ENCODE data around the gene NLRP7. TPM values are rescaled to one million over a fixed set of nuclear protein-coding genes. Genes with fewer than 3 reads are reported as not detected.
"Not testable (repeated sequence)": the region's sequence is repeated elsewhere in the genome, so short reads cannot be mapped to it uniquely, and the experiment has no call there.

Gene NLRP7
- polyA plus RNA-seq, 1 donor = not detected

DNA sequence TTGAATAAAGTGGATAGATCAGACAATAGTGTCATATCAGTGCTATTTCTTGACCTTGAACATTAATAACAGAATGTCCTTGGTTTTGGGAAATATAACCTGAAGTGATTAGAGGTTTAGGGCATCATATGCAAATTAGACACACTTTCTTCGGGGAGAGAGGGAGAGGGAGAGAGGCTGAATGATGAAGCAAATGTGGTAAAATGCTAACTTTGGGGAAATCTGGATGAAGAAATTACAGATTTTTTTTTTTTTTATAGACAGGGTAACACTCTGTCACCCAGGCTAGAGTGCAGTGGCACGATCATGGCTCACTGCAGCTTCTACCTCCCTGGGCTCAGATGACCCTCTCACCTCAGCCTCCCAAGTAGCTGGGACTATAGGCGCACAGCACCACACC lies 45.3 kb downstream of the NLRP7 start:
- no peak overlapping the region for H3K27ac ChIP-seq (ENCODE audit: low read length)
- no peak overlapping the region for H3K4me3 ChIP-seq (ENCODE audit: low read length)
- no peaks in the 10 kb centered on the region for H3K4me1 ChIP-seq (ENCODE audit: control insufficient read depth, insufficient read depth, low read length)
- H3K9me3 ChIP-seq (ENCODE audit: control insufficient read depth, low read depth, low read length) = no peaks in the 10 kb centered on the region
- H3K36me3 ChIP-seq (ENCODE audit: control insufficient read depth, insufficient read depth, low read length) = no peaks in the 10 kb centered on the region
- H3K27me3 ChIP-seq (ENCODE audit: control insufficient read depth, insufficient read depth, low read length) = no peaks in the 10 kb centered on the region
- 100% methylated on average over 1 of the region's 3 CpGs for WGBS (ENCODE audit: insufficient coverage, low lambda C conversion rate)
- no peak for DNase-seq

- H3K36me3 ChIP-seq (ENCODE audit: control insufficient read depth, insufficient read depth, low read length); DNase-seq; H3K27ac ChIP-seq (ENCODE audit: low read length); H3K4me1 ChIP-seq (ENCODE audit: control insufficient read depth, insufficient read depth, low read length); H3K4me3 ChIP-seq (ENCODE audit: low read length); H3K27me3 ChIP-seq (ENCODE audit: control insufficient read depth, insufficient read depth, low read length); H3K9me3 ChIP-seq (ENCODE audit: control insufficient read depth, low read depth, low read length): not testable (repeated sequence)
- 40% methylated on average over 1 of the region's 8 CpGs for WGBS (ENCODE audit: insufficient coverage, low lambda C conversion rate)
These were observed 46.2 kb downstream of the NLRP7 start for GRCh38 chr19:54901153-54901552.

DNA sequence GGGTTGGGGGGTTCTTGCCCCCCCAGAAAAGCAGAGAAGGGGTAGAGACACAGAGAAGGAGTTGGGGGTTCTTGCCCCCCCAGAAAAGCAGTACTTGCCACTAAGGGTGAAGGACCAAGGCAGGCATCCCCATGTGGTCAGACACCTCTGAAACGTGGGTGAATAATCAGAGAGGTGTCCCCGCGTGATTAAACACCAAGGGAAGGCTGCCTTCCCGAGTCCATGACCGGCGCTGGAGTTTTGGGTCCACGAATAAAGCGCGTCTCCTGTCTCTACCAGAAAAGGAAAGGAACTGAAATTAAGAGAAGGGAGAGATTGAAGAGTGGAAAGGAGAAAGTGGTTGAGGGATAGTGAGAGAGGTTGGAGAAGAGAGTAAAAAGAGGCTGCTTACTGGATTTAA lies 47.7 kb downstream of the NLRP7 start:
- not testable (repeated sequence) for H3K36me3 ChIP-seq (ENCODE audit: control insufficient read depth, insufficient read depth, low read length); H3K27me3 ChIP-seq (ENCODE audit: control insufficient read depth, insufficient read depth, low read length); H3K4me3 ChIP-seq (ENCODE audit: low read length); H3K27ac ChIP-seq (ENCODE audit: low read length); H3K9me3 ChIP-seq (ENCODE audit: control insufficient read depth, low read depth, low read length); H3K4me1 ChIP-seq (ENCODE audit: control insufficient read depth, insufficient read depth, low read length); DNase-seq
- 98% methylated on average over 8 of the region's 9 CpGs for WGBS (ENCODE audit: insufficient coverage, low lambda C conversion rate)

GRCh38 chr19:54898685-54899084 lies 48.6 kb downstream of the NLRP7 start:
- not testable (repeated sequence) for H3K9me3 ChIP-seq (ENCODE audit: control insufficient read depth, low read depth, low read length); DNase-seq; H3K36me3 ChIP-seq (ENCODE audit: control insufficient read depth, insufficient read depth, low read length); H3K27ac ChIP-seq (ENCODE audit: low read length); H3K4me3 ChIP-seq (ENCODE audit: low read length); H3K27me3 ChIP-seq (ENCODE audit: control insufficient read depth, insufficient read depth, low read length); H3K4me1 ChIP-seq (ENCODE audit: control insufficient read depth, insufficient read depth, low read length)
- WGBS (ENCODE audit: insufficient coverage, low lambda C conversion rate) = 17% methylated on average over 1 of the region's 7 CpGs

DNA sequence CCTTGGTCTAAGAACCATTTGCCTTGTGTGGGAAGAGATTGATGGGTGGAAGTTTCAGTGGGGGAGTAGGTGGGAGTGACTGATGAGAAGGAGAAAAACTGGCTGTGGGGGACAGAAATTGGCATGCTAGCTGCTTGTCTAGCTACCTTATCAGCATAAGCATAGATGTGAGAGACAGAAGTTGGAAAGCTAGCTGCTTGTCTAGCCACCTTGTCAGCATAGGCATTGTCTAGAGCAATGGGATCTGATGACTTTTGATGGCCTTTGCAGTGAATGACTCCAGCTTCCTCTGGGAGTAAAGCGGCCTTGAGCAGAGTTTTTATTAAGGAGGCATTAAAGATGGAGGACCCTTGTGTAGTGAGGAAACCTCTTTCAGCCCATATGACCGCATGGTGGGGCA lies 51.3 kb downstream of the NLRP7 start:
- H3K27me3 ChIP-seq (ENCODE audit: control insufficient read depth, insufficient read depth, low read length) = no peaks in the 10 kb centered on the region
- no peaks in the 10 kb centered on the region for H3K36me3 ChIP-seq (ENCODE audit: control insufficient read depth, insufficient read depth, low read length)
- H3K4me1 ChIP-seq (ENCODE audit: control insufficient read depth, insufficient read depth, low read length) = no peaks in the 10 kb centered on the region
- H3K4me3 ChIP-seq (ENCODE audit: low read length) = no peak overlapping the region
- no peak overlapping the region for H3K27ac ChIP-seq (ENCODE audit: low read length)
- no peaks in the 10 kb centered on the region for H3K9me3 ChIP-seq (ENCODE audit: control insufficient read depth, low read depth, low read length)
- no peak for DNase-seq
- WGBS (ENCODE audit: insufficient coverage, low lambda C conversion rate) = no CpG with 5 or more reads among the region's 2 CpGs

DNA sequence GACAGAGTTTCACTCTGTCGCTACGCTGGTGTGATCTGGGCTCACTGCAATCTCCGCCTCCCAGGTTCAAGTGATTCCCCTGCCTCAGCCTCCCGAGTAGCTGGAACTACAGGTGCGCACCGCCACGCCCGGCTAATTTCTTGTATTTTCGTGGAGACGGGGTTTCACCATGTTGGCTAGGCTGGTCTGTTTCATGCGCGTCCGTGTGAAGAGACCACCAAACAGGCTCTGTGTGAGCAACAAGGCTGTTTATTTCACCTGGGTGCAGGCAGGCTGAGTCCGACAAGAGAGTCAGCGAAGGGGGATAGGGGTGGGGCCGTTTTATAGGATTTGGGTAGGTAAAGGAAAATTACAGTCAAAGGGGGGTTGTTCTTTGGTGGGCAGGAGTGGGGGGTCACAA lies 53.2 kb downstream of the NLRP7 start:
- not testable (repeated sequence) for H3K4me1 ChIP-seq (ENCODE audit: control insufficient read depth, insufficient read depth, low read length); H3K27ac ChIP-seq (ENCODE audit: low read length); DNase-seq; H3K9me3 ChIP-seq (ENCODE audit: control insufficient read depth, low read depth, low read length); H3K36me3 ChIP-seq (ENCODE audit: control insufficient read depth, insufficient read depth, low read length); H3K27me3 ChIP-seq (ENCODE audit: control insufficient read depth, insufficient read depth, low read length); H3K4me3 ChIP-seq (ENCODE audit: low read length)
- WGBS (ENCODE audit: insufficient coverage, low lambda C conversion rate) = no CpG with 5 or more reads among the region's 16 CpGs

- H3K4me1 ChIP-seq (ENCODE audit: control insufficient read depth, insufficient read depth, low read length) = no peaks in the 10 kb centered on the region
- no peaks in the 10 kb centered on the region for H3K36me3 ChIP-seq (ENCODE audit: control insufficient read depth, insufficient read depth, low read length)
- H3K27me3 ChIP-seq (ENCODE audit: control insufficient read depth, insufficient read depth, low read length) = no peaks in the 10 kb centered on the region
- no peak overlapping the region for H3K27ac ChIP-seq (ENCODE audit: low read length)
- WGBS (ENCODE audit: insufficient coverage, low lambda C conversion rate) = no CpG with 5 or more reads among the region's 7 CpGs
- no peaks in the 10 kb centered on the region for H3K9me3 ChIP-seq (ENCODE audit: control insufficient read depth, low read depth, low read length)
- no peak overlapping the region for H3K4me3 ChIP-seq (ENCODE audit: low read length)
- DNase-seq = no peak
These were observed 53.9 kb downstream of the NLRP7 start for GRCh38 chr19:54893406-54893805.

GRCh38 chr19:54889566-54889965 lies 57.8 kb downstream of the NLRP7 start:
- Histone ChIP-seq H3K27me3 (ENCODE audit: control insufficient read depth, insufficient read depth, low read length) (no peaks in the 10 kb centered on the region), H3K4me3 (ENCODE audit: low read length) (no peak overlapping the region), H3K4me1 (ENCODE audit: control insufficient read depth, insufficient read depth, low read length) (no peaks in the 10 kb centered on the region), H3K36me3 (ENCODE audit: control insufficient read depth, insufficient read depth, low read length) (no peaks in the 10 kb centered on the region), H3K27ac (ENCODE audit: low read length) (no peak overlapping the region), H3K9me3 (ENCODE audit: control insufficient read depth, low read depth, low read length) (no peaks in the 10 kb centered on the region)
- no CpG with 5 or more reads among the region's 11 CpGs for WGBS (ENCODE audit: insufficient coverage, low lambda C conversion rate)
- DNase-seq = no peak

DNA sequence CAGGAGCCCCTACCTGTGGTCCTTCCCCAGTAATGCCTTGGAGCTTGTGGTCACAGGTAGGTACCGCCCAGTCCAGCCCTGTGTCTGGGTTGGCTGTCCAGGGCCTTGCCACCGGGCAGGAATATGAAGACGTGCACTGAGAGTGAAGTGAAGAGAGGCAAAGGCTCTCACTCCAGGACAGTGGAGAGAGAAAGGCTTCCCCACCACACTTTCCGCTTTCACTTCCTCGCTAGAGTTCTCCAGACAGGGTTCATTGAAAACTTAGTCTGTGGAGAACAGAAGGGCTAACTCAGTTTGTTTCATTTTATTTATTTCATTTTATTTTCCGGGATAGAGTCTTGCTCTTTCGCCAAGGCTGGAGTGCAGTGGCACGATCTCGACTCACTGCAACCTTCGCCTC lies 59.1 kb downstream of the NLRP7 start:
- Histone ChIP-seq H3K36me3 (ENCODE audit: control insufficient read depth, insufficient read depth, low read length) (no peaks in the 10 kb centered on the region), H3K4me1 (ENCODE audit: control insufficient read depth, insufficient read depth, low read length) (no peaks in the 10 kb centered on the region), H3K27me3 (ENCODE audit: control insufficient read depth, insufficient read depth, low read length) (no peaks in the 10 kb centered on the region), H3K9me3 (ENCODE audit: control insufficient read depth, low read depth, low read length) (no peaks in the 10 kb centered on the region), H3K4me3 (ENCODE audit: low read length) (no peak overlapping the region), H3K27ac (ENCODE audit: low read length) (no peak overlapping the region)
- no CpG with 5 or more reads among the region's 10 CpGs for WGBS (ENCODE audit: insufficient coverage, low lambda C conversion rate)
- DNase-seq = no peak

GRCh38 chr19:54883228-54883627 lies 64.1 kb downstream of the NLRP7 start:
- no peak for DNase-seq
- H3K27ac ChIP-seq (ENCODE audit: low read length) = no peak overlapping the region
- WGBS (ENCODE audit: insufficient coverage, low lambda C conversion rate) = no CpG with 5 or more reads among the region's 9 CpGs
- no peaks in the 10 kb centered on the region for H3K36me3 ChIP-seq (ENCODE audit: control insufficient read depth, insufficient read depth, low read length)
- no peaks in the 10 kb centered on the region for H3K4me1 ChIP-seq (ENCODE audit: control insufficient read depth, insufficient read depth, low read length)
- no peak overlapping the region for H3K4me3 ChIP-seq (ENCODE audit: low read length)
- peaks cover 7% of the 10 kb centered on the region for H3K27me3 ChIP-seq (ENCODE audit: control insufficient read depth, insufficient read depth, low read length)
- H3K9me3 ChIP-seq (ENCODE audit: control insufficient read depth, low read depth, low read length) = no peaks in the 10 kb centered on the region

DNA sequence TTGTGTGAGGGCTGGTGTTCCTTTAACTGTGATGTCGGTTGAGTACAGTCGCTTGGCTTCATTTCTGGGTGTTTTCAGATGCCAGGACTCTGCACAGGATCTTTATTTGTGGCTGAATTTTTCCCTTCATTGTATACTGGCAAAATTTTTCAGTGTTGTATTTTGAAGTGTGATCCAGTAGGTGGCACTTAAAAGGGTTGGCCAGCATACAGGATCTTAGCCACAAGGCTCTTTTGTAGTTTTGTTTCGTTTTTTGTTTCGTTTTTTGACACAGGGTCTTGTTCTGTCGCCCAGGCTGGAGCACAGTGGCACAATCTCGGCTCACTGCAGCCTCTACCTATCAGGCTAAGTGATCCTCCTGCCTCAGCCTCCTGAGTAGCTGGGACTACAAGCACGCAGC lies 64.6 kb downstream of the NLRP7 start:
- DNase-seq = no peak
- WGBS (ENCODE audit: insufficient coverage, low lambda C conversion rate) = 90% methylated on average over 2 of the region's 7 CpGs
- Histone ChIP-seq H3K4me1 (ENCODE audit: control insufficient read depth, insufficient read depth, low read length) (no peaks in the 10 kb centered on the region), H3K4me3 (ENCODE audit: low read length) (no peak overlapping the region), H3K27ac (ENCODE audit: low read length) (no peak overlapping the region), H3K36me3 (ENCODE audit: control insufficient read depth, insufficient read depth, low read length) (no peaks in the 10 kb centered on the region), H3K9me3 (ENCODE audit: control insufficient read depth, low read depth, low read length) (no peaks in the 10 kb centered on the region), H3K27me3 (ENCODE audit: control insufficient read depth, insufficient read depth, low read length) (peaks cover 7% of the 10 kb centered on the region)
